ENCODE measurements around the gene PCDHGA1.
"Not testable (repeated sequence)": the region's sequence is repeated elsewhere in the genome, so short reads cannot be mapped to it uniquely, and the experiment has no call there.

Gene PCDHGA1

GRCh38 chr5:141330299-141331080 lies at the start of gene PCDHGA1:
Gene PCDHGA1 (plus strand): TSS chr5:141330514.
- FAIRE-seq (no peak), DNase-seq (ENCODE audit: low spot score) (no peak)

GRCh38 chr5:141298376-141298775 lies 31.9 kb upstream of the PCDHGA1 start:
- FAIRE-seq (no peak), DNase-seq (ENCODE audit: low spot score) (no peak)

DNA sequence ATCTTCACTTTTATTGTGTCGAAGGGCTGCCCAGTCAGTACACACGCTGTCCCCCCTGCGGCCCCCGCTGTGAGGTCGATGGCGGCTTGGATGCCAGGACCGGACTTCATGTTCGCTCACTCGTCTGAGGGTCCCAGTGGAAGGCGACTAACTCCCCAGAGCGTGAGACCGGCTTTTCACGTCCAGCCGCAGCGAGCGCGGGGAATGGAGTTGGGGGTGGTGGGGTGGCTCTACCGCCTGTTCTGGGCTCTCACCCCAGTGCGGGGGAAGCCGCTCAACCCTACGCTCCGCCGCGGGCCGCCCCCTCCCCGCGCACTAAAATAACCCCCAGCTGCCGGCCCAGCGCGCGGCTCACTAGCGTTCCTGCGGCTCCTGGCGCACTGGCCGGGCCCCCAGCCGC lies 26.6 kb upstream of the PCDHGA1 start, which contains the start of gene SLC25A2:
Gene SLC25A2, minus strand, starts transcription at position 294 of the 400 bp plus-strand sequence. Its CDS starts 184 bp downstream, at position 110.
- no peak for DNase-seq (ENCODE audit: low spot score)
- no peak for FAIRE-seq

DNA sequence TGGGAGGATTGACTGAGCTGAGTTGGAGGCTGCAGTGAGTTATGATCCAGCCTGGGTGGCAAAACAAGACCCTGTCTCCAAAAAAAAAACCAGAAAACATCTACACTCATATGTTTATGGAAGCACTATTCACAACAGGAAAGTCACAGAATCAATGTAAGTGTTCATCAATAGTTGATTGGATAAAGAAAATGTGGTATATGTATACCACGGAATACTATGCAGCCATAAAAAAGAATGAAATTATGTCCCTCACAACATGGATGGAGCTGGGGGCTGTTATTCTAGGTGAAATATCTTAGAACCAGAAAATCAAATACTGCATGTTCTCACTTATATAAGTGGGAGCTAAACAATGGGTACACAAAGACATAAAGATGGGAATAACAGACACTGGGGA lies 23.7 kb upstream of the PCDHGA1 start:
- DNase-seq (ENCODE audit: low spot score) (no peak), FAIRE-seq (no peak)

GRCh38 chr5:141313711-141314110 lies 16.6 kb upstream of the PCDHGA1 start:
- FAIRE-seq: no peak

DNA sequence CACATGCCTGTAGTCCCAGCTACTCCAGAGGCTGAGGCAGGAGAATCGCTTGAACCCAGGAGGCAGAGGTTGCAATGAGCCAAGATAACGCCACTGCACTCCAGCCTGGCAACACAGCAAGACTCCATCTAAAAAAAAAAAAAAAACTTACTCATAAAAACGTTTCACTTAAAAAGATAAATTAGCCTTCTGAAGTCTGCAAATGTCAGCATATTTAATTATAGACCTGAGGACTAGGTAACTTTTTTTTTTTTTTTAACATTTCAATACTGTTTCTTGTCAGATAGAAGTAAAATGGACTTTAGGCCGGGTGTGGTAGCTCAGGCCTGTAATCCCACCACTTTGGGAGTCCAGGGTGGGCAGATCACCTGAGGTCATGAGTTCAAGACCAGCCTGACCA lies 13.4 kb upstream of the PCDHGA1 start:
- not testable (repeated sequence) for FAIRE-seq; DNase-seq (ENCODE audit: low spot score)

More at GRCh38 chr5:141313711-141314110, 16.6 kb upstream of the PCDHGA1 start:
- DNase-seq (ENCODE audit: low spot score): no peak

DNA sequence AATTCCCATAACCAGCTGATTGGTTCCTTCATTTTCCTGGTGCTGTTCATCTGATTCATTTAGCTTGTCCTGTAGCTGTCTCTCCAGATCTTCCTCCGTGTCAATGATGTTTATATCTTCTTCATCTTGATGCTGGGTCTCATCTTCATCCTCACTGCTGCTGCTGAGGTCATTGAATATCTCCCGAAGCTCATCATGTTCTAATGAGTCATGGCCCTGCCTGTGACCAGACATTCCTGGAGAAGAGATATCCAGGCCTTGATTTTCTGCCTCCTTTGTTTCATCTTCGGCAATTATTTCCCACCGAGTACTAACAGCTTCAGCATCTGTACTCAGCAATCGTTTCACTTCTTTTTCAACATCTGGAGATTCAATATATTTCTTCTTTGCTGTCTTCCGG lies 11.1 kb upstream of the PCDHGA1 start:
- FAIRE-seq (no peak), DNase-seq (ENCODE audit: low spot score) (no peak)

DNA sequence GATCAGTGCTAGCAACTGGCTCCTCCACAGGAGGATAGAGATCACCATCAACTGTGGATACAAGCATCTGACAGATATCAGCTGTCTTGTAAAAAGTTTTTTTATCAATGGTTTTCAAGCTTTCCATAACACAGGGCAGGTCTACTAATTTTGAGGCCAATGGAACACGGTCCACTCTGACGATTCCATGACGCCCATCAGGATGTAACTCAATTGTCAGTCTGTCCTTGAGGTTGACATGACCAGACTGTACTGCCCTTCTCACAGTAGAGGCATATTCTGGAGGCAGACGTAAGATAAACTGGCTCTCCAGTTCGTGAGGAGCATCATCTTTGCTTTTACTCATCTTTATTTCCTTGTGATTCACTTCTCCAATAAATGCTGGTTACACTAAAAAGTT lies 10.6 kb upstream of the PCDHGA1 start:
- no peak for FAIRE-seq

GRCh38 chr5:141320225-141321169 lies 9.8 kb upstream of the PCDHGA1 start, which contains the start of gene TAF7:
Gene TAF7 (minus strand): TSS chr5:141320784. CDS start chr5:141320044, 740 bp downstream.
- peak; percentile 84 for DNase-seq (ENCODE audit: low spot score)
- FAIRE-seq: peak; percentile 72

More for the DNA sequence above, 10.6 kb upstream of the PCDHGA1 start:
- no peak for DNase-seq (ENCODE audit: low spot score)

GRCh38 chr5:141322261-141322660 lies 8.1 kb upstream of the PCDHGA1 start:
- DNase-seq (ENCODE audit: low spot score) (no peak), FAIRE-seq (no peak)

- FAIRE-seq (no peak), DNase-seq (ENCODE audit: low spot score) (no peak)
These were observed 4.0 kb upstream of the PCDHGA1 start for GRCh38 chr5:141326088-141326854.

DNA sequence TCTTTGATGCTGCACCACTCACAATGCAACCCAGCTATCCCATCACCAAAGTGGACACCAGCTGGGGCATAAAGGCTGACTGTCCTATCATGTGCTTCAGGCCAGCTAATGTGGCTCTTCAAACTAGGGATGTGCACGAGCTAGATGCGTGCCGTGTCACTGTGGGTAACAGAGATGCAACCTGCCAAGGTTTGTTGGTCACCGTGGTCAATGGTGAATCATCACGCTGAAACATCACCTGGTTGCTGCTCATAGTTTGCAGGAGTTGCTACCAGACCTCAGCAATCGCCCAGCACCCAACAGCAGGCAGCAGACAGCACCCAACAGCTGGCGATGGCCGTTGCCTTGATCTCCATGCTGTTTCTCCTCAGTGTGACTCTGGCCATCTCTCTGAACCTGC lies 2.1 kb upstream of the PCDHGA1 start:
- FAIRE-seq: no peak
- DNase-seq (ENCODE audit: low spot score): no peak

- FAIRE-seq; DNase-seq (ENCODE audit: low spot score): not testable (repeated sequence)
These were observed 2.3 kb downstream of the PCDHGA1 start for GRCh38 chr5:141332571-141332970.

- FAIRE-seq (no peak), DNase-seq (ENCODE audit: low spot score) (no peak)
These were observed 8.4 kb downstream of the PCDHGA1 start, which contains the start of gene PCDHGA2 for GRCh38 chr5:141338538-141339306. Gene PCDHGA2 (plus strand): TSS chr5:141338760.

DNA sequence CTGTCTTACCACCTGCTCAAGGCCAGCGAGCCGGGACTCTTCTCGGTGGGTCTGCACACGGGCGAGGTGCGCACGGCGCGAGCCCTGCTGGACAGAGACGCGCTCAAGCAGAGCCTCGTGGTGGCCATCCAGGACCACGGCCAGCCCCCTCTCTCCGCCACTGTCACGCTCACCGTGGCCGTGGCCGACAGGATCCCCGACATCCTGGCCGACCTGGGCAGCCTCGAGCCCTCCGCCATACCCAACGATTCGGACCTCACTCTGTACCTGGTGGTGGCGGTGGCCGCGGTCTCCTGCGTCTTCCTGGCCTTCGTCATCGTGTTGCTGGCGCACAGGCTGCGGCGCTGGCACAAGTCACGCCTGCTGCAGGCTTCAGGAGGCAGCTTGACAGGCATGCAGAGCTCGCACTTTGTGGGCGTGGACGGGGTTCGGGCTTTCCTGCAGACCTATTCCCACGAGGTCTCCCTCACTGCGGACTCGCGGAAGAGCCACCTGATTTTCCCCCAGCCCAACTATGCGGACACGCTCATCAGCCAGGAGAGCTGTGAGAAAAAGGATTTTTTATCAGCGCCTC lies 10.6 kb downstream of the PCDHGA1 start:
- not testable (repeated sequence) for FAIRE-seq; DNase-seq (ENCODE audit: low spot score)

DNA sequence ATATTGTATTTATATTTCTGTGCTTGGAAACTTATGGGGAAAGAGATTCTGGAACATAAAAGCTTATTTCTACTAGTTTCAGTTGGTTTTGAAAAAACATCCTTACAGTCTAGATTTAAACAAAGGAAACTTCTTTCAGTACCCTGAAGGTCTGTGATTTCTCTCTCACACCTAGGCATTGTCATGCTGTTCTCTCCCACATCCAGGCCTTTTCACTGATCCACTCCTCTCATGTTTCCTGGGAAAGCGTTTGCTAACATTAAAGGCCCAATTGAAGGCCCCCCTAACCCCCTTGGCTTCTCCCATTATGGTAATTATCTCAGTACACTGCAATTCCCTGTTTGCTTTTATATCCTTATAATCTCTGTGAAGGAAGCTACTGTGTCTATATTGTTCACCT lies 12.5 kb downstream of the PCDHGA1 start:
- no peak for DNase-seq (ENCODE audit: low spot score)
- no peak for FAIRE-seq

GRCh38 chr5:141343242-141343952 lies 13.1 kb downstream of the PCDHGA1 start, which contains the start of gene PCDHGA3:
Gene PCDHGA3 (plus strand): TSS chr5:141343829. CDS start chr5:141344034, 205 bp downstream.
- DNase-seq (ENCODE audit: low spot score) (no peak), FAIRE-seq (no peak)

- DNase-seq (ENCODE audit: low spot score): no peak
- no peak for FAIRE-seq
These were observed 13.7 kb downstream of the PCDHGA1 start for GRCh38 chr5:141343953-141344463.

DNA sequence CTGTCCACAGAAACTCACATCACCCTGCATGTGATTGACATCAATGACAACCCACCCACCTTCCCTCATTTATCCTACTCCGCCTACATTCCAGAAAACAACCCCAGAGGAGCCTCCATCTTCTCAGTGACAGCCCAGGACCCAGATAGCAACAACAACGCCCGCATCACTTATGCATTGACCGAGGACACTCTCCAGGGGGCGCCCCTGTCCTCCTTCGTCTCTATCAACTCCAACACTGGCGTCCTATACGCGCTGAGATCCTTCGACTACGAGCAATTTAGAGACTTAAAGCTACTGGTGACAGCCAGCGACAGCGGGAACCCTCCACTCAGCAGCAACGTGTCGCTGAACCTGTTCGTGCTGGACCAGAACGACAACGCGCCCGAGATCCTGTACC lies 15.0 kb downstream of the PCDHGA1 start:
- FAIRE-seq (no peak), DNase-seq (ENCODE audit: low spot score) (no peak)
